ENCODE measurements around the gene DIPK1A. TPM values are rescaled to one million over a fixed set of nuclear protein-coding genes. Genes with fewer than 3 reads are reported as not detected.

Gene DIPK1A
- total RNA-seq, 1 donor, result 29.0 TPM

GRCh38 chr1:92989936-92990583, 28.8 kb upstream of the DIPK1A start:
- H3K4me2 ChIP-seq (ENCODE audit: insufficient read depth, low read length), result no peak overlapping the region
- H3K36me3 ChIP-seq (ENCODE audit: insufficient read depth, low read length), result no peaks in the 10 kb centered on the region
- H3K4me3 ChIP-seq (ENCODE audit: insufficient read depth, low read length), result no peak overlapping the region
- DNase-seq (ENCODE audit: insufficient read length, low spot score, missing footprints), result no peak
- no peak overlapping the region for H3K27ac ChIP-seq (ENCODE audit: low read depth, low read length)
- no peaks in the 10 kb centered on the region for H4K20me1 ChIP-seq (ENCODE audit: insufficient read depth, low read length)
- no peaks in the 10 kb centered on the region for H3K9me3 ChIP-seq (ENCODE audit: low read depth, low read length)
- TF ChIP-seq, protein P1, sequence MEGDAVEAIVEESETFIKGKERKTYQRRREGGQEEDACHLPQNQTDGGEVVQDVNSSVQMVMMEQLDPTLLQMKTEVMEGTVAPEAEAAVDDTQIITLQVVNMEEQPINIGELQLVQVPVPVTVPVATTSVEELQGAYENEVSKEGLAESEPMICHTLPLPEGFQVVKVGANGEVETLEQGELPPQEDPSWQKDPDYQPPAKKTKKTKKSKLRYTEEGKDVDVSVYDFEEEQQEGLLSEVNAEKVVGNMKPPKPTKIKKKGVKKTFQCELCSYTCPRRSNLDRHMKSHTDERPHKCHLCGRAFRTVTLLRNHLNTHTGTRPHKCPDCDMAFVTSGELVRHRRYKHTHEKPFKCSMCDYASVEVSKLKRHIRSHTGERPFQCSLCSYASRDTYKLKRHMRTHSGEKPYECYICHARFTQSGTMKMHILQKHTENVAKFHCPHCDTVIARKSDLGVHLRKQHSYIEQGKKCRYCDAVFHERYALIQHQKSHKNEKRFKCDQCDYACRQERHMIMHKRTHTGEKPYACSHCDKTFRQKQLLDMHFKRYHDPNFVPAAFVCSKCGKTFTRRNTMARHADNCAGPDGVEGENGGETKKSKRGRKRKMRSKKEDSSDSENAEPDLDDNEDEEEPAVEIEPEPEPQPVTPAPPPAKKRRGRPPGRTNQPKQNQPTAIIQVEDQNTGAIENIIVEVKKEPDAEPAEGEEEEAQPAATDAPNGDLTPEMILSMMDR (IDR thresholded peaks at IDR 0.05; ENCODE audit: extremely low read depth, low read depth, low read length), result no peak
- H2AFZ ChIP-seq (ENCODE audit: low read length), result no peak overlapping the region
- H3K27me3 ChIP-seq (ENCODE audit: insufficient read depth, low read length), result no peaks in the 10 kb centered on the region
- no peaks in the 10 kb centered on the region for H3K4me1 ChIP-seq (ENCODE audit: insufficient read depth, low read length)
- H3K79me2 ChIP-seq (ENCODE audit: insufficient read depth, low read length), result no peaks in the 10 kb centered on the region

DNA sequence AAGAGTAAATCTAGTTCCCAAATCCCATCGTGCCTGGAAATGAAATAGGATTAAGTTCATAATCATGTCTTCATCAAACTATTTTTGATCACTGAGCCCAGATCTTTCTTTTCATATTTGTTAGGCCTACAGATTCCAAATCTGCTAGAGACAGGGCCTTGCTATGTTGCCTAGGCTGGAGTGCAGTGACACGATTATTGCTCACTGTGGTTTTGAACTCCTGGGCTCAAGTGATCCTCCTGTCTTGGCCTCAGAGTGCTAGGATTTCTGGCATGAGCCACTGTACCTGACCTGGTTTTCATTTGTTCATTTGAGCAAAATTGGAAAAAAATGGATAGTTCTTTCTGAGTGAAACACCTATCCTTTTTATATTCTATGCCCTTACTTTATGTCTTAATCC, 28.0 kb upstream of the DIPK1A start:
- peak overlapping the region; percentile 2 for H3K27ac ChIP-seq (ENCODE audit: low read depth, low read length)

DNA sequence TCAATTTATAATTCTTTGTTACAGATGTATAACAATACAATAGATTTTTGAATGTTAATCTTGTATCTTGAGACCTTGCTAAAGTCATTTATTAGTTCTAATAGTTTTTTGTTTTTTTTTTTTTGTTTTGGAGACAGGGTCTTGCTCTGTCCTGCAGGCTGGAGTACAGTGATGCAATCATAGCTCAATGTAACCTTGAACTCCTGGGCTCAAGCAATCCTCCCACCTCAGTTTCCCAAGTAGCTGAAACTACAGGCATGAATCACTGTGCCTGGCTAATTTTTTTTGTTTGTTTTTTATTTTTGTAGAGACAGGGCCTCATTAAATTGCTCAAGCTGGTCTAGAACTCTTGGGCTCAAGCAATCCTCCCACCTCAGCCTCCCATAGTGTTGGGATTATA, 26.2 kb upstream of the DIPK1A start:
- no peaks in the 10 kb centered on the region for H3K36me3 ChIP-seq (ENCODE audit: insufficient read depth, low read length)

More for the DNA sequence above, 28.0 kb upstream of the DIPK1A start:
- Histone ChIP-seq H3K79me2 (ENCODE audit: insufficient read depth, low read length) (no peaks in the 10 kb centered on the region), H3K36me3 (ENCODE audit: insufficient read depth, low read length) (no peaks in the 10 kb centered on the region), H3K4me2 (ENCODE audit: insufficient read depth, low read length) (no peak overlapping the region), H2AFZ (ENCODE audit: low read length) (peak overlapping the region; percentile 29), H3K4me1 (ENCODE audit: insufficient read depth, low read length) (no peaks in the 10 kb centered on the region), H3K4me3 (ENCODE audit: insufficient read depth, low read length) (no peak overlapping the region), H3K27me3 (ENCODE audit: insufficient read depth, low read length) (peaks cover 3% of the 10 kb centered on the region), H4K20me1 (ENCODE audit: insufficient read depth, low read length) (no peaks in the 10 kb centered on the region), H3K9me3 (ENCODE audit: low read depth, low read length) (no peaks in the 10 kb centered on the region)
- DNase-seq (ENCODE audit: insufficient read length, low spot score, missing footprints), result no peak
- TF ChIP-seq, protein P1 (IDR thresholded peaks at IDR 0.05; ENCODE audit: extremely low read depth, low read depth, low read length), result no peak

GRCh38 chr1:92985101-92985500, 23.8 kb upstream of the DIPK1A start:
- TF ChIP-seq, protein P1 (IDR thresholded peaks at IDR 0.05; ENCODE audit: extremely low read depth, low read depth, low read length), result no peak
- no peak for DNase-seq (ENCODE audit: insufficient read length, low spot score, missing footprints)
- Histone ChIP-seq H3K4me1 (ENCODE audit: insufficient read depth, low read length) (no peaks in the 10 kb centered on the region), H3K27me3 (ENCODE audit: insufficient read depth, low read length) (peaks cover 3% of the 10 kb centered on the region), H3K4me2 (ENCODE audit: insufficient read depth, low read length) (no peak overlapping the region), H3K79me2 (ENCODE audit: insufficient read depth, low read length) (no peaks in the 10 kb centered on the region), H4K20me1 (ENCODE audit: insufficient read depth, low read length) (no peaks in the 10 kb centered on the region), H3K27ac (ENCODE audit: low read depth, low read length) (no peak overlapping the region), H2AFZ (ENCODE audit: low read length) (no peak overlapping the region), H3K9me3 (ENCODE audit: low read depth, low read length) (no peaks in the 10 kb centered on the region), H3K4me3 (ENCODE audit: insufficient read depth, low read length) (no peak overlapping the region), H3K36me3 (ENCODE audit: insufficient read depth, low read length) (no peaks in the 10 kb centered on the region)

More for the DNA sequence above, 26.2 kb upstream of the DIPK1A start:
- Histone ChIP-seq H4K20me1 (ENCODE audit: insufficient read depth, low read length) (no peaks in the 10 kb centered on the region), H3K4me3 (ENCODE audit: insufficient read depth, low read length) (no peak overlapping the region), H3K79me2 (ENCODE audit: insufficient read depth, low read length) (no peaks in the 10 kb centered on the region), H2AFZ (ENCODE audit: low read length) (no peak overlapping the region), H3K4me2 (ENCODE audit: insufficient read depth, low read length) (no peak overlapping the region), H3K9me3 (ENCODE audit: low read depth, low read length) (no peaks in the 10 kb centered on the region), H3K27me3 (ENCODE audit: insufficient read depth, low read length) (peaks cover 3% of the 10 kb centered on the region), H3K27ac (ENCODE audit: low read depth, low read length) (no peak overlapping the region), H3K4me1 (ENCODE audit: insufficient read depth, low read length) (no peaks in the 10 kb centered on the region)
- TF ChIP-seq, protein P1 (IDR thresholded peaks at IDR 0.05; ENCODE audit: extremely low read depth, low read depth, low read length), result no peak
- no peak for DNase-seq (ENCODE audit: insufficient read length, low spot score, missing footprints)
